Body of pancreas (tissue), 4 donors: Measurements from ENCODE around the gene TNIP2.

Experiments
- CTCF ChIP-seq, 7 experiments: fragments of 450-650 bp in 4 of 7; fragments of 200-600 bp in 3 of 7; sonication (generic) in 3 of 7; IDR thresholded peaks; one replicate each; pipeline ENCODE4 v1.5.1; 2016 to 2019; ENCODE audit warnings: antibody characterized with exemption in 7 of 7
- POLR2A ChIP-seq, 3 donors: fragments of 450-650 bp; IDR thresholded peaks; one replicate each; pipeline ENCODE4 v1.6.1; 2016; ENCODE audit warnings: antibody characterized with exemption in 3 of 3, mild to moderate bottlenecking in 2 of 3

GRCh38 chr4:2750719-2751605, 5.2 kb downstream of the TNIP2 start:
- TF ChIP-seq CTCF (IDR thresholded peaks at IDR 0.05) (no peak), POLR2A (IDR thresholded peaks at IDR 0.05) (no peak)
